Skin epidermis (tissue), 12 donors: Measurements from ENCODE around the gene CLSTN1.
"Not testable (repeated sequence)": the region's sequence is repeated elsewhere in the genome, so short reads cannot be mapped to it uniquely, and the experiment has no call there.

Experiments used
- H3K27ac ChIP-seq, 21 experiments: fragments of 200-600 bp; sonication (generic) in 11 of 21; one replicate each; pipeline ENCODE4 v1.5.0; 2020; ENCODE audit warnings: mild to moderate bottlenecking in 3 of 21, inconsistent platforms in 2 of 21, moderate library complexity in 2 of 21
- H3K4me3 ChIP-seq, 7 experiments: fragments of 200-600 bp; sonication (generic) in 2 of 7; one replicate each; pipeline ENCODE4 v1.5.0; 2020; ENCODE audit warnings: inconsistent platforms in 2 of 7, mild to moderate bottlenecking in 2 of 7, moderate library complexity in 1 of 7

The CLSTN1 gene

DNA sequence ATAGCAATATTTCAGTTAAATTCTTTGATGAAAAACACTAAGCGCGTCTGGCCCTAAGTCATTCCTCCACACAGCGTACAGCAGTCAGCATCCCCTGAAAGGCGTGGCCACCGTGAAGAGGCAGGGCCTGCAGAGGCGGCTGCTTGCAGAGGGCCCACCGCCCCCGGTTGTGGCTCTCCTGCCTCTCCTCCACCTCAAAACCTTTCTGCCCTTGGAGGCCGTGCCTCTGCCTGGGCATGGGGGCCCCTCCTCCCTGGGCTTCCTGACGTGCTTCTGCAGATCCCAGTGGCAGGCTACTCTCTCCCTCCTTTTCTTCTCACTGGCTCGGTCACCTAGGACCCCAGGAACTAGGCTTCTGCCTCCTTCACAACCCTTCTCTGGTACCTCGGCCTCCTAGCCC lies 16.2 kb downstream of the CLSTN1 start:
- H3K4me3 ChIP-seq: no peak overlapping the region
- no peak overlapping the region for H3K27ac ChIP-seq

DNA sequence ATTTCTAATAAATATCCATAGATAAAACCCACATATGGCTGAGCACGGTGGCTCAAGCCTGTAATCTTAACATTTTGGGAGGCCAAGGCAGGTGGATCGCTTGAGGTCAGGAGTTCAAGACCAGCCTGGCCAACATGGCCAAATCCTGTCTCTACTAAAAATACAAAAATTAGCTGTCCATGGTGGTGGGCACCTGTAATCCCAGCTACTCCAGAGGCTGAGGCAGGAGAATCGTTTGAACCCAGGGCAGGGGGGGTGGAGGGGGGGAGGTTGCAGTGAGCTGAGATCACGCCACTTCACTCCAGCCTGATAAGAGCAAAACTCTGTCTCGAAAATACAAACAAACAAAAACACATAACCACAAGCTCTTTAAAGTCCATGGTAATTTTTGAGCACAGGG lies 17.8 kb downstream of the CLSTN1 start:
- H3K4me3 ChIP-seq, H3K27ac ChIP-seq: not testable (repeated sequence)

- peak overlapping the region in 7 of 21 experiments; percentile 11 to 73 (median 39) for H3K27ac ChIP-seq
- no peak overlapping the region for H3K4me3 ChIP-seq
Measured at GRCh38 chr1:9805006-9805508, 18.7 kb downstream of the CLSTN1 start.

DNA sequence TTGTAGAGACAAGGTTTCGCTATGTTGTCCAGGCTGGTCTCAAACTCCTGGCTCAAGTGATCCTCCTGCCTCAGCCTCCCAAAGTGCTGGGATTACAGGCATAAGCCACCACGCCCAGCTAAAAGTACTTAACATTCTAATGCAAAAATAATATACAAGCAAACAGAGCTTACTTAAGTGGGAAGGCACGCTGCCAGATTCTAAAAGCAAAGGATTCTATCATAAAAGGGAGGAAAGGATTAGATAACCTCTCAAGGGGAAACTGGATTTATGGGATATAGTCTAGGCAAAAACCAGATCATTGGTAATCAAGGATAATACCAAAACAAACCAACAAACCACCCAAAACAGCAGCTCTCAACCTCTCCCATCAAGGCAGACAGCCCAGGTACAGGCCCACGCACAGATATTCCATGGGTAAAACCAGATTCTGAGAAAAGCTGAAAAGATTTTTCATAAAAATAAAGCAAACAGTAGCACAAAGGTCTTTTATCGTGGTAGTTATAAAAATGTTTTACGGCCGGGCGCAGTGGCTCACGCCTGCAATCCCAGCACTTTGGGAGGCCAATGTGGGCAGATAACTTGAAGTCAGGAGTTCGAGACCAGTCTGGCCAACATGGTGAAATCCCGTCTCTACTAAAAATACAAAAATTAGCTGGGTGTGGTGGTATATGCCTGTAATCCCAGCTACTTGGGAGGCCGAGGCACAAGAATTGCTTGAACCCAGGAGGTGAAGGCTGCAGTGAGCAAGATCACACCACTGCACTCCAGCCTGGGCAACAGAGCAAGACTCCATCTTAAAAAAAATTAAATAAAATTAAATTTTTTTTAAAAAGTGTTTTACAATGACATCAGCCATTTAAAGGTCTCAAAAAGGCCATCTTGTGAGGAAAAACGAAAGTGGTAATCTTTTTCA lies 20.5 kb downstream of the CLSTN1 start:
- not testable (repeated sequence) for H3K27ac ChIP-seq

DNA sequence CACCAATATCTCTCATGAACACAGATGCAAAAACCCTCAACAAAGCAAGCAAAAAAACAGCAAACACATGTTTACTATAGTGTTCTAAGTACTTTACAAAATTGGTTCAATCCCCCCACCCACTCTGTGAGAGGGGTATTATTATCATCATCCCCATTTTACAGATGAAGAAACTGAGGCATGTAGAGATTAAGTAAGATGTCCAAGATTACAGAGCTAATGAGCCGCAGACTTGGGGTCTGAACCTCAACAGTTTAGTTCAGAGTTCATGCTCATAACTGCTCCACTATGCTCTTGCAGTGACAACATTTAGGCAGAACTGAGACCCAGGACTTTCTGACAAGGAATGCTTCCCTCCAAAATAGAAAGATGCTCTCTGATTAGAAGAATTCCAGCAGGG lies 21.9 kb downstream of the CLSTN1 start:
- Histone ChIP-seq H3K27ac (peak overlapping the region in 1 of 21 experiments; percentile 4), H3K4me3 (no peak overlapping the region)

More for the DNA sequence above, 20.5 kb downstream of the CLSTN1 start:
- H3K4me3 ChIP-seq: not testable (repeated sequence)

DNA sequence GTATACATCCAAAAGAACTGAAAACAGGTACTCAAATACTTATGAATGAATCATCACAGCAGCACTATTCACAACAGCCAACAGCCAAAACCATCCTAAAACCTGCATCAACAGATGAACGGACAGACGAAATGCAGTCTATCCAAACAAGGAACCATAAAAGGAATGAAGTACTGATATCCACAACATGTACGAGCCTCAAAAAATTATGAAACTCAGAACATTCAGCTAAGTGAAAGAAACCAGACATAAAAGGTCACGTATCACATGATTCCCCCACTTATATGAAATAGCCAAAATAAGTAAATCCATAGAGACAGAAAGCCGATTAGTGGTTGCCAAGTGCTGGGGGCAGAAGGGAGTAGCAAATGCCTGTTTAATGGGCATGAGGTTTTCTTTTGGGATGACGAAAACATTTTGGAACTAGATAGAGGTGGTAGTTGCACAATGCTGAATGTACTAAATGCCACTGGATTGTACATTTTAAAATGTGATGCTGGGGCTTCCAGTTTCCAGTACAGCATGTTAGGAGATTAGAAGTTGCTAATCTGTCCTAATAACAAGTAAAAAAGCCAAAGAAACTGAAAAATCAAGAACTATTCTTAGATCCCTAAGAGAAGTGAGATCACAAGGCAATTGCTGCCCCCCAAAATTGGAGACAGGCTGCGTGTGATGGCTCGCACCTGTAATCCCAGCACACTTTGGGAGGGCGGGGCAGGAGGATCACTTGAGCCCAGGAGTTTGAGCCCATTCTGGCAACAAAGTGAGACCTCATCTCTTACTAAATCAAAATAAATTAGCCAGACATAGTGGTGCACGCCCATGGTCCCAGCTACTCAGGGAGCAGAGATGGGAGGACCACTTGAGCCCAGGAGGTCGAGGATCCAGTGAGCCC lies 25.3 kb downstream of the CLSTN1 start:
- Histone ChIP-seq H3K27ac (peak overlapping the region in 6 of 21 experiments; percentile 14 to 49 (median 22)), H3K4me3 (no peak overlapping the region)

DNA sequence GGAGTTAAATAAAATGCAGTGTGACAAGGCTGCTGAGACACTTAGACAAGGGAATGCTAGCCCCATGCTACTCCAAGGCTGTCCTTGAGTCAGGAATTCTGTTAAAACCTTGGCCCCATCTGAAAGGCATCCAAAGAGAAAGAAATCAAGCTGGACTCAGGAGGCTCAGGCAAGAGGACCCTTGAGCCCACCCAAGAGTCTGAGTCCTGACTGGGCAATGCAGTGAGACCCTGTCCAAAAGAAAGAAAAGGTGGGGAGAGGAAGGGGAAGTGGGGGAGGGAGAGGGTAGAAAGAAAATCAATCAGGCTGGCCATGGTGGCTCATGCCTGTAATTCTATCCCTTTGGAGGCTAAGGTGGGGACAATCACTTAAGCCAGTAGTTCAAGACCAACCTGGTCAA lies 26.7 kb downstream of the CLSTN1 start:
- Histone ChIP-seq H3K27ac (peak overlapping the region in 1 of 21 experiments; percentile 15), H3K4me3 (no peak overlapping the region)

- Histone ChIP-seq H3K27ac (no peak overlapping the region), H3K4me3 (no peak overlapping the region)
Measured at GRCh38 chr1:9794081-9794480, 29.7 kb downstream of the CLSTN1 start.

DNA sequence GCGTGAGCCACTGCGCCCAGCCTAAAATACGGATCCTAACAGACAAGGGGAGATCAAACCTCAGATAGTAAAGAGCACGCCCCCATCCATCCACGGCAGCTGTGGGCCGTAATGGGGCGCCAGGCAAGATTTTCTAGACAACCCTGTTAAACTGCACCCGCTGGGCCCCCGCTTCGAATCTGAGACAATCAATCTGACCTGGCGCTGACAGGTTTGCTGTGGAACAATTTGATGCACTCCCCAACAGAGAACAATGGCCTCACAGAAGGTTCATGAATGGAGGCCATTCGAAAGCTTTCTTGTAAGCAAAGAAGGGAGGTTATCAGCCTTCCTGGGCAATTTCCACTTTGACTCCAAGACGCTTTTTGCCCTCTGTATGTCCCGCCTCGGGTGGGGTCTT lies 30.5 kb downstream of the CLSTN1 start:
- no peak overlapping the region for H3K27ac ChIP-seq

GRCh38 chr1:9792156-9793042 lies 31.4 kb downstream of the CLSTN1 start:
- no peak overlapping the region for H3K27ac ChIP-seq
- no peak overlapping the region for H3K4me3 ChIP-seq

More for the DNA sequence above, 30.5 kb downstream of the CLSTN1 start:
- H3K4me3 ChIP-seq: no peak overlapping the region

DNA sequence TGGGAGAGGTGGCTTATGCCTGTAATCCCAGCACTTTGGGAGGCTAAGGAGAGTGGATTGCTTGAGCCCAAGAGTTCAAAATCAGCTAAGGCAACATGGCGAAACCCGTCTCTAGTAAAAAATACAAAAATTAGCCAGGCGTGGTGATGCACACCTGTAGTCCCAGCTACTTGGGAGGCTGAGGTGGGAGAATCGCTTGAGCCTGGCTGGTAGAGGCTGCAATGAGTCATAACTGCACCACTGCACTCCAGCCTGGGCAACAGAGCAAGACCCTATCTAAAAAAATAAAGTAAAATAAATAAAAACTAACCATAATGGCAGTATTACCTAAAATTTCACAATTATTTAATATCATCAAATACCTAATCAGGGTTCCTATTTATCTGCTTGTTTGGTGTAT lies 34.1 kb downstream of the CLSTN1 start:
- H3K4me3 ChIP-seq, H3K27ac ChIP-seq: not testable (repeated sequence)

DNA sequence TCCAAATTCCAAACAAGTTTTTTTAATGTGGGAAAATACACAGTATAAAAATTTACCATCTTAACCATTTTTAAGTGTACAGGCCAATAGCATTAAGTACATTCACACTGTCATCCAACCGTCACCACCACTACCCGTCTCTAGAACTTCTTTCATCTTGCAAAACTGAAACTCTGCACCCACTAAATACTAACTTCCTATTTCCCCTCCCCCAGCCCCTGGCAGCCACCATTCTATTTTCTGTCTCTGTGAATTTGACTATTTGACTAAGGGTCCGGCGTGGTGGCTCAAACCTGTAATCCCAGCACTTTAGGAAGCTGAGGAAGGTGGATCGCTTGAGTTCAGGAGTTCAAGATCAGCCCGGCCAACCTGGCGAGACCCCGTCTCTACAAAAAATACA lies 36.1 kb downstream of the CLSTN1 start:
- no peak overlapping the region for H3K4me3 ChIP-seq
- peak overlapping the region in 3 of 21 experiments; percentile 44 to 75 (median 57) for H3K27ac ChIP-seq

GRCh38 chr1:9785406-9785805 lies 38.4 kb downstream of the CLSTN1 start:
- no peak overlapping the region for H3K4me3 ChIP-seq
- H3K27ac ChIP-seq: no peak overlapping the region

DNA sequence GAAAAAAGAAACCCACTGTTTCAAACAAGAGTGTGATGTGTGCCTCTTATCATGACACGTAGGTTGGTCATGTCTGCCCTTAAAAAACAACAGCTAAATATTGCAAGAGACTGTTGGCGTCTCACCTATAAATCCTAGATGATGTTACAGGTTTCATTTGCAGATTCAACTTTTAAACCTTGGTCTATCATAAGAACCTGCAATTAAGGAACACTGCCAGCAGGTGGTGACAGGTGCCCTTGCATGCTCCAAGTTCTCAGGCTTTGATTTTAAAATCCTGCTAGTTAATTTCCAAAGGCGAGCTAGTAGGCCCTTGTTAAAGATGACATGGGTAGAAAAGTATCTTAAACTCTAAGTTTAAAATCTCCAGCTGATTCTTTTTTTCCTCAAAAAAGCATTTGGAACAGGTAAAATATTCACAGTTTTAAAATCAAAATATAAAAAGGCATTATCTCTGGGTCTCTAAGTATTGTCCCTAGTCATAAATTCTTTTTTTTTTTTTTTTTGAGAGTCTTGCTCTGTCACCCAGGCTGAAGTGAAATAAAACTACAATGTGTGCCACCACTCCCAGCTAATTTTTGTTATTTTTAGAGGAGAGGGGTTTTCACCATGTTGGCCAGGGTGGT lies 39.1 kb downstream of the CLSTN1 start:
- Histone ChIP-seq H3K4me3 (no peak overlapping the region), H3K27ac (no peak overlapping the region)

GRCh38 chr1:9782897-9783296 lies 40.9 kb downstream of the CLSTN1 start:
- Histone ChIP-seq H3K4me3 (no peak overlapping the region), H3K27ac (no peak overlapping the region)

DNA sequence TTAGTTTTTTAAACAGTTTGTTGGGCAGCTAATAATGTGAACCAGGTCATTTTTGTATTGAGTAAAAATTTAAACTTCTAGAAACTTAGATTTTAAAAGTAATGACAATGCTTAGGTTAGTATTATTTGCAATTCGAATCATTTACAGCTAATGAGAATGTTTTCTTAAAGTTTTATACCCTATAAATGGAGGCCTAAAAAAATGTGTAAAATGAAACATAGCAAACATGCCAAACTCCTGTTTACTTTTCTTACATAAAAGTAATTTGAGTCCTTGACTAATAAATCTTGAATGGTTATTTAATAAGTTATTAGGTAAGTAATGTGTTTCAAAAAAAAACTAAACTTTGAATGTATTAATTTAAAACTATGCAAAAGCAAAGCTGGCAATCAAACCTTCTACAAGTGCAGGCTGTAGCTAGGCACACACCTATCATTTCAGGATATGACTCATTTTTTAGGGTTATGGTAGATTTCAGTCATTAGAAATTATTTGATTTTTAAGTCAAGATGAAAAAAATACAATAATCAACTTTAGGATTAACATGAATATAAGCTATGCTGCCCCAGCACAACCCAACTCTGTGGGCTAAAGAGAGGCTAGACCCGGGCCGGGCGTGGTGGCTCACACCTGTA lies 41.5 kb downstream of the CLSTN1 start:
- no peak overlapping the region for H3K27ac ChIP-seq
- no peak overlapping the region for H3K4me3 ChIP-seq

DNA sequence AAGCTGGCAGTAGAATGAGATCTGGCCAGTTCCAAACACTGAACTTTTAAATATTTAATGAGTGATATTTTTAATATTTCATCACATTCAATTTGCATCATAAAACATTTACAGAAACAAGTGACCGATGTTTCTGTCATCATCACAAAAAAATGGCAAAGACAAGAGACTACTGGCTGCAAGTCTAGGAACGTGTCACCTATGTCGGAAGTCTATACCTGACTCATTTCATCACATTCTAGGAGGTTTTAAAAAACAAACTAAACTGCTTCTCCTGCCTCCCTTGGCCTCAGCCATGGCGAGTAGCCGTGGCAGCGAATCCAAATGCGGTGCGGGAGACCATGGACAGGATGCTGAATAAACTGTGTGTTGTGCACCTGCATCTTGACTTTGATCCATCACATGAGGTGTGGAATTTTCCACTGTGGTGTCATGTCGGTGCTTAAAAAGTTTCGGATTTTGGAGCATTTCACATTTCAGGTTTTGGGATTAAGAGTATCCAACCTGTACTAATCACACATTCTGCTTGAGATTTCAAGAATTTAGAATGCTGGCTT lies 43.1 kb downstream of the CLSTN1 start:
- Histone ChIP-seq H3K27ac (no peak overlapping the region), H3K4me3 (no peak overlapping the region)

GRCh38 chr1:9778905-9779304 lies 44.9 kb downstream of the CLSTN1 start:
- Histone ChIP-seq H3K4me3 (no peak overlapping the region), H3K27ac (no peak overlapping the region)
